ENCODE measurements around the gene PPARD.

PPARD gene

GRCh38 chr6:35354361-35355135 is 12.2 kb downstream of the PPARD start:
- no peak overlapping the region for H3K27ac ChIP-seq (replicated peaks)
- H3K27me3 ChIP-seq (ENCODE audit: insufficient read depth, poor library complexity, severe bottlenecking) = no peaks in the 10 kb centered on the region
- no peak for DNase-seq (ENCODE audit: low read depth in 1 of 2, low spot score in 1 of 2)
- H3K4me3 ChIP-seq (replicated peaks; ENCODE audit: insufficient read depth, low read length) = no peak overlapping the region
- TF ChIP-seq POLR2AphosphoS5 (IDR thresholded peaks at IDR 0.05; ENCODE audit: low read depth) (no peak), CTCF (IDR thresholded peaks at IDR 0.05; ENCODE audit: insufficient read depth, low read length) (no peak), GABPA (IDR thresholded peaks at IDR 0.05; ENCODE audit: low read depth) (no peak), SPI1 (IDR thresholded peaks at IDR 0.05; ENCODE audit: borderline replicate concordance, low read depth) (no peak), REST (IDR thresholded peaks at IDR 0.05; ENCODE audit: insufficient replicate concordance, low read depth) (no peak)

- Histone ChIP-seq H3K27me3 (ENCODE audit: insufficient read depth, poor library complexity, severe bottlenecking) (no peaks in the 10 kb centered on the region), H3K27ac (replicated peaks) (no peak overlapping the region), H3K4me3 (replicated peaks; ENCODE audit: insufficient read depth, low read length) (no peak overlapping the region)
- TF ChIP-seq GABPA (IDR thresholded peaks at IDR 0.05; ENCODE audit: low read depth) = no peak
- no peak for TF ChIP-seq REST (IDR thresholded peaks at IDR 0.05; ENCODE audit: insufficient replicate concordance, low read depth)
- TF ChIP-seq CTCF (IDR thresholded peaks at IDR 0.05; ENCODE audit: insufficient read depth, low read length) = no peak
- TF ChIP-seq SPI1 (IDR thresholded peaks at IDR 0.05; ENCODE audit: borderline replicate concordance, low read depth) = no peak
- TF ChIP-seq POLR2AphosphoS5 (IDR thresholded peaks at IDR 0.05; ENCODE audit: low read depth) = no peak
- no peak for DNase-seq (ENCODE audit: low read depth in 1 of 2, low spot score in 1 of 2)
These were observed 14.0 kb downstream of the PPARD start for GRCh38 chr6:35356391-35356790.

GRCh38 chr6:35357677-35358076 is 15.3 kb downstream of the PPARD start:
- no peak for TF ChIP-seq POLR2AphosphoS5 (IDR thresholded peaks at IDR 0.05; ENCODE audit: low read depth)
- no peak for TF ChIP-seq GABPA (IDR thresholded peaks at IDR 0.05; ENCODE audit: low read depth)
- TF ChIP-seq REST (IDR thresholded peaks at IDR 0.05; ENCODE audit: insufficient replicate concordance, low read depth) = no peak
- TF ChIP-seq CTCF (IDR thresholded peaks at IDR 0.05; ENCODE audit: insufficient read depth, low read length) = no peak
- TF ChIP-seq SPI1 (IDR thresholded peaks at IDR 0.05; ENCODE audit: borderline replicate concordance, low read depth) = no peak
- Histone ChIP-seq H3K27ac (replicated peaks) (no peak overlapping the region), H3K4me3 (replicated peaks; ENCODE audit: insufficient read depth, low read length) (no peak overlapping the region), H3K27me3 (ENCODE audit: insufficient read depth, poor library complexity, severe bottlenecking) (no peaks in the 10 kb centered on the region)
- no peak for DNase-seq (ENCODE audit: low read depth in 1 of 2, low spot score in 1 of 2)

All from HL-60 (cell line).